CD4-positive, alpha-beta T cell (primary cell): ENCODE data around the gene CRKL. TPM values are rescaled to one million over a fixed set of nuclear protein-coding genes. Genes with fewer than 3 reads are reported as not detected.
A peak's percentile ranks its signal among the peaks of the same experiment; 100 is the strongest.
"Not testable (repeated sequence)": the region's sequence is repeated elsewhere in the genome, so short reads cannot be mapped to it uniquely, and the experiment has no call there.

Source experiments
- ATAC-seq: fragments of 200-7000 bp; cut with Tn5 transposase; one replicate; pipeline ENCODE4 v1.10.0; 2022; ENCODE audit warnings: mild to moderate bottlenecking; ENCODE audit not compliant: poor library complexity
- CTCF ChIA-PET: fragments of 350-600 bp; sonication (Branson Sonifier 250); formaldehyde crosslinking; loops from one replicate; lab custom pipeline; 2021; ENCODE audit warnings: antibody characterized with exemption, inconsistent platforms; lab: Charles Lee
- POLR2A ChIA-PET: fragments of 350-600 bp; sonication (Branson Sonifier 250); formaldehyde crosslinking; loops from one replicate; lab custom pipeline; 2021; ENCODE audit warnings: antibody characterized with exemption, inconsistent platforms; lab: Charles Lee
- DNase-seq, 14 experiments: peaks; one replicate each; pipeline ENCODE4 v3.0.0-alpha.2; 2013 to 2020; ENCODE audit warnings: mixed read lengths in 2 of 14
- H3K27ac ChIP-seq, 2 donors: one replicate each; pipeline versions ENCODE4 v1.5.1 to v1.7.0; 2013; ENCODE audit warnings: low read length in 2 of 2, low read depth in 1 of 2, mild to moderate bottlenecking in 1 of 2
- H3K27me3 ChIP-seq, 2 experiments: 1 replicate in 1 of 2; 2 replicates in 1 of 2; pipeline versions ENCODE4 v1.6.1 to v1.7.0; 2013; ENCODE audit warnings: low read length in 2 of 2, control low read depth in 1 of 2, mild to moderate bottlenecking in 1 of 2, moderate library complexity in 1 of 2; ENCODE audit not compliant: insufficient read depth in 2 of 2, control insufficient read depth in 1 of 2
- H3K36me3 ChIP-seq: one replicate; pipeline ENCODE4 v1.6.1; 2013; ENCODE audit warnings: low read length, control low read depth; ENCODE audit not compliant: insufficient read depth
- H3K4me1 ChIP-seq: one replicate; pipeline ENCODE4 v1.6.1; 2013; ENCODE audit warnings: low read length, control low read depth; ENCODE audit not compliant: insufficient read depth
- H3K4me3 ChIP-seq: one replicate; pipeline ENCODE4 v1.5.1; 2013; ENCODE audit warnings: mild to moderate bottlenecking, low read length, moderate library complexity
- H3K9me3 ChIP-seq, 2 experiments: 1 replicate in 1 of 2; 2 replicates in 1 of 2; pipeline versions ENCODE4 v1.6.1 to v1.7.0; 2013; ENCODE audit warnings: low read length in 2 of 2, mild to moderate bottlenecking in 2 of 2, control low read depth in 1 of 2, moderate library complexity in 1 of 2; ENCODE audit not compliant: control insufficient read depth in 1 of 2, insufficient read depth in 1 of 2
- H3K27ac Mint-ChIP-seq: one replicate; pipeline ENCODE4 v1.8.0; 2020; ENCODE audit warnings: mixed read lengths
- H3K27me3 Mint-ChIP-seq: one replicate; pipeline ENCODE4 v1.8.0; 2021; ENCODE audit warnings: mixed read lengths
- H3K36me3 Mint-ChIP-seq: one replicate; pipeline ENCODE4 v1.8.0; 2021; ENCODE audit warnings: low read depth, mixed read lengths
- H3K4me1 Mint-ChIP-seq: one replicate; pipeline ENCODE4 v1.8.0; 2021; ENCODE audit warnings: low read depth, mixed read lengths
- H3K4me3 Mint-ChIP-seq: one replicate; pipeline ENCODE4 v1.8.0; 2020; ENCODE audit warnings: mild to moderate bottlenecking, mixed read lengths
- H3K9me3 Mint-ChIP-seq: one replicate; pipeline ENCODE4 v1.8.0; 2020; ENCODE audit warnings: mixed read lengths
- intact Hi-C, 2 experiments: fragments of 100-400 bp; cut with DNase I in 1 of 2; cut with micrococcal nuclease in 1 of 2; formaldehyde crosslinking; loops; one replicate each; pipeline versions ENCODE4 v1.15.1 to v1.9.0; 2023 to 2025; cut with DNase I, micrococcal nuclease
- total RNA-seq, 174 experiments: library from RNA in 2 of 174; stranded (reverse) in 2 of 174; gene quantifications; one replicate each; pipeline ENCODE4 v1.2.3 and lab custom pipeline; 2021 to 2026
- TF ChIP-seq, protein P1 (sequence below): fragments of 200-600 bp; IDR thresholded peaks from one replicate; pipeline ENCODE4 v1.8.0; 2022; ENCODE audit warnings: antibody characterized with exemption, mild to moderate bottlenecking

Gene CRKL
- total RNA-seq, 2 experiments from 2014 or later = 41.9 to 43.5 TPM

DNA sequence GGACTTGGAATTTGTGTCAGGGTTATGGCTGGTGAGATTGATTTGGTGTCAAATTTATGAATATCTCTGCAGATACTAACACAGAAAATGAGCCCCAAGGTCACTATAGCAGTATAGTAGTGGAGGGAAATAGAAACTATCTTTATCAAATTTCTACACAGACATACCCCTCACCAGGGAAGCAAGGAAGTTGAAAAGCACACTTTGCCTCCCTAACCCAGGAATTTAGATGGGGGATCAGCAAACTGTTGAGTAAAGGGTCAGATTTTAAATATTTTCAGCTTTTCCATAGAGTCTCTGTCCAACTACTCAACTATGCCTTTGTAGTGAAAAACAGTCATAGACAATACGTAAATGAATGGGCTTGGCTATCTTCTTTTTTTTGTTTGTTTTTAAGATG is 12.8 kb downstream of the CRKL start:
- ATAC-seq (no peak), DNase-seq (no peak)
- Mint-ChIP-seq H3K27ac (no peak overlapping the region), H3K4me3 (no peak overlapping the region), H3K9me3 (no peaks in the 10 kb centered on the region), H3K27me3 (no peaks in the 10 kb centered on the region), H3K36me3 (peaks cover 44% of the 10 kb centered on the region), H3K4me1 (peaks cover 65% of the 10 kb centered on the region)
- Histone ChIP-seq H3K4me3 (no peak overlapping the region), H3K4me1 (peaks cover 45% of the 10 kb centered on the region), H3K9me3 (no peaks in the 10 kb centered on the region), H3K36me3 (peaks cover 34% of the 10 kb centered on the region), H3K27me3 (no peaks in the 10 kb centered on the region), H3K27ac (no peak overlapping the region)
- POLR2A ChIA-PET = no interaction called here
- intact Hi-C loops = no loop called here
- CTCF ChIA-PET = no interaction called here
- TF ChIP-seq, protein P1, sequence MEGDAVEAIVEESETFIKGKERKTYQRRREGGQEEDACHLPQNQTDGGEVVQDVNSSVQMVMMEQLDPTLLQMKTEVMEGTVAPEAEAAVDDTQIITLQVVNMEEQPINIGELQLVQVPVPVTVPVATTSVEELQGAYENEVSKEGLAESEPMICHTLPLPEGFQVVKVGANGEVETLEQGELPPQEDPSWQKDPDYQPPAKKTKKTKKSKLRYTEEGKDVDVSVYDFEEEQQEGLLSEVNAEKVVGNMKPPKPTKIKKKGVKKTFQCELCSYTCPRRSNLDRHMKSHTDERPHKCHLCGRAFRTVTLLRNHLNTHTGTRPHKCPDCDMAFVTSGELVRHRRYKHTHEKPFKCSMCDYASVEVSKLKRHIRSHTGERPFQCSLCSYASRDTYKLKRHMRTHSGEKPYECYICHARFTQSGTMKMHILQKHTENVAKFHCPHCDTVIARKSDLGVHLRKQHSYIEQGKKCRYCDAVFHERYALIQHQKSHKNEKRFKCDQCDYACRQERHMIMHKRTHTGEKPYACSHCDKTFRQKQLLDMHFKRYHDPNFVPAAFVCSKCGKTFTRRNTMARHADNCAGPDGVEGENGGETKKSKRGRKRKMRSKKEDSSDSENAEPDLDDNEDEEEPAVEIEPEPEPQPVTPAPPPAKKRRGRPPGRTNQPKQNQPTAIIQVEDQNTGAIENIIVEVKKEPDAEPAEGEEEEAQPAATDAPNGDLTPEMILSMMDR = no peak

DNA sequence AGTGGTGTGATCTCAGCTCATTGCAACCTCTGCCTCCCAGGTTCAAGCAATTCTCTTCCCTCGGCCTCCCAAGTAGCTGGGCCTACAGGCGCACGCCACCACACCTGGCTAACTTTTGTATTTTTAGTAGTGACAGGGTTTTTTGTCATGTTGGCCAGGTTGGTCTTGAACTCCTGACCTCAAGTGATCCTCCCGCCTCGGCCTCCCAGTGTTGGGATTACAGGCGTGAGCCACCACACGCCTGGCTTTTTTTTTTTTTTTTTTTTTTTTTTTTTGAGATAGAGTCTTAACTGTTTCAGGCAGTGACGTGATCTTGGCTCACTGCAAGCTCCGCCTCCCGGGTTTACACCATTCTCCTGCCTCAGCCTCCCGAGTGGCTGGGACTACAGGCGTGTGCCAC is 13.2 kb downstream of the CRKL start:
- H3K27ac ChIP-seq, H3K4me3 ChIP-seq, CTCF ChIA-PET, POLR2A ChIA-PET, H3K27me3 Mint-ChIP-seq, DNase-seq, H3K27ac Mint-ChIP-seq, H3K27me3 ChIP-seq, intact Hi-C loops, H3K4me3 Mint-ChIP-seq, H3K9me3 Mint-ChIP-seq, H3K9me3 ChIP-seq, ATAC-seq: not testable (repeated sequence)
- Mint-ChIP-seq H3K4me1 (peaks cover 61% of the 10 kb centered on the region), H3K36me3 (peaks cover 46% of the 10 kb centered on the region)
- Histone ChIP-seq H3K36me3 (peaks cover 33% of the 10 kb centered on the region), H3K4me1 (peaks cover 45% of the 10 kb centered on the region)

DNA sequence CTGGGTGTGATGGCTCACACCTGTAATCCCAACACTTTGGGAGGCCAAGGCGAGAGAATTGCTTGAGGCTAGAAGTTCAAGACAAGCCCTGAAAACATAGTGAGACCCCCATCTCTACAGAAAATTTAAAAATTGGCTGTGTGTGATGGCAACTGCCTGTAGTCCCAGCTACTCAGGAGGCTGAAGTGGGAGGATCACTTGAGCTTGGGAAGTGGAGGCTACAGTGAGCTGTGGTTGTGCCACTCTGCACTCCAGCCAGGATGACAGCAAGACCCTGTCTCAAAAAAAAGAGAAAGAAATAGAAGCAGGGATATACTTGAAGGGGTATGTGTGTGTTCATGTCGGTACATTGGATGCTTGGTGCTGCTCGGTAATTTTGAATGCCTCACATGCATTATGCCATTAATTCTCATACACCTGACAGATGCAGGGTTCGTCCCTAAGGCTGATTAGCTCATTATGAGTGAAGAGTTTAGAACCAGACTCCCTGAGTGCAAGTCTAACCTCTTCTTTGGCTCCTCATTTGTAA is 14.0 kb downstream of the CRKL start:
- intact Hi-C loops = no loop called here
- no peak overlapping the region for H3K4me3 ChIP-seq
- Mint-ChIP-seq H3K4me1 (peaks cover 59% of the 10 kb centered on the region), H3K27ac (peak overlapping the region; percentile 20), H3K4me3 (no peak overlapping the region), H3K36me3 (peaks cover 45% of the 10 kb centered on the region), H3K27me3 (no peaks in the 10 kb centered on the region), H3K9me3 (no peaks in the 10 kb centered on the region)
- POLR2A ChIA-PET = no interaction called here
- TF ChIP-seq, protein P1 = no peak
- CTCF ChIA-PET = no interaction called here
- no peaks in the 10 kb centered on the region for H3K9me3 ChIP-seq
- DNase-seq (no peak), ATAC-seq (no peak)
- H3K36me3 ChIP-seq = peaks cover 33% of the 10 kb centered on the region
- no peaks in the 10 kb centered on the region for H3K27me3 ChIP-seq
- H3K27ac ChIP-seq = no peak overlapping the region
- peaks cover 51% of the 10 kb centered on the region for H3K4me1 ChIP-seq

DNA sequence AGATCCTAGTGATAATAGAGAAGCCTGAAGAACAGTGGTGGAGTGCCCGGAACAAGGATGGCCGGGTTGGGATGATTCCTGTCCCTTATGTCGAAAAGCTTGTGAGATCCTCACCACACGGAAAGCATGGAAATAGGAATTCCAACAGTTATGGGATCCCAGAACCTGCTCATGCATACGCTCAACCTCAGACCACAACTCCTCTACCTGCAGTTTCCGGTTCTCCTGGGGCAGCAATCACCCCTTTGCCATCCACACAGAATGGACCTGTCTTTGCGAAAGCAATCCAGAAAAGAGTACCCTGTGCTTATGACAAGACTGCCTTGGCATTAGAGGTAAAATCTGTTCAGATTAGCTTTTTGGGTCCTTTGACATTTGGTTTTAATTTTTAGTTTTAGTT is 16.7 kb downstream of the CRKL start:
- Histone ChIP-seq H3K4me1 (peaks cover 59% of the 10 kb centered on the region), H3K27me3 (no peaks in the 10 kb centered on the region), H3K4me3 (no peak overlapping the region), H3K36me3 (peaks cover 40% of the 10 kb centered on the region), H3K9me3 (no peaks in the 10 kb centered on the region), H3K27ac (no peak overlapping the region)
- POLR2A ChIA-PET = no interaction called here
- no peak for ATAC-seq
- no peaks in the 10 kb centered on the region for H3K27me3 Mint-ChIP-seq
- intact Hi-C loops = no loop called here
- peak overlapping the region; percentile 7 for H3K27ac Mint-ChIP-seq
- H3K4me1 Mint-ChIP-seq = peaks cover 70% of the 10 kb centered on the region
- CTCF ChIA-PET = interaction anchor here (2.4 kb wide), 1 partner anchor 17 kb away, joined by 6 read pairs; the partner anchor contains the start of gene CRKL
- H3K4me3 Mint-ChIP-seq = no peak overlapping the region
- H3K36me3 Mint-ChIP-seq = peaks cover 65% of the 10 kb centered on the region
- no peak for DNase-seq
- TF ChIP-seq, protein P1 = no peak
- H3K9me3 Mint-ChIP-seq = no peaks in the 10 kb centered on the region

DNA sequence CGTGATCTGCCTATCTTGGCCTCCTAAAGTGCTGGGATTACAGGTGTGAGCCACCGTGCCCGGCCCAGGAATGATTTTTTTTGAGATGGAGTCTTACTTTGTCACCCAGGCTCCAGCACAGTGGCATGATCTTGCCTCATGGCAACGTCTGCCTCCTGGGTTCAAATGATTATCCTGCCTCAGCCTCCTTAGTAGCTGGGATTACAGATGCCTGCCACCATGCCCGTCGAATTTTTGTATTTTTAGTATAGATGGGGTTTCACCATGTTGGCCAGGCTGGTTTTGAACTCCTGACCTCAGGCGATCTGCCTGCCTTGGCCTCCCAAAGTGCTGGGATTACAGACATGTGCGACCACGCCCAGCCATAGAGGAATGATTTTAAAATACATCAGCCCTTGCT is 17.8 kb downstream of the CRKL start:
- peaks cover 63% of the 10 kb centered on the region for H3K4me1 ChIP-seq
- not testable (repeated sequence) for H3K27ac Mint-ChIP-seq, H3K4me3 Mint-ChIP-seq

More for the DNA sequence above, 17.8 kb downstream of the CRKL start:
- ATAC-seq, H3K9me3 Mint-ChIP-seq, DNase-seq, intact Hi-C loops, H3K27me3 ChIP-seq, POLR2A ChIA-PET, H3K4me3 ChIP-seq, H3K9me3 ChIP-seq, H3K27me3 Mint-ChIP-seq, H3K27ac ChIP-seq: not testable (repeated sequence)
- H3K4me1 Mint-ChIP-seq = peaks cover 73% of the 10 kb centered on the region
- H3K36me3 Mint-ChIP-seq = peaks cover 69% of the 10 kb centered on the region
- peaks cover 45% of the 10 kb centered on the region for H3K36me3 ChIP-seq
- CTCF ChIA-PET = interaction anchor here (0.7 kb wide), 1 partner anchor 20 kb away, joined by 3 read pairs; no protein-coding TSS in a partner anchor
